H1 (cell line): ENCODE measurements around the gene STXBP6.

Experiments used
- CEBPB ChIP-seq: IDR thresholded peaks from 2 replicates; pipeline ENCODE4 v1.6.1; 2012; ENCODE audit warnings: low read depth, low read length
- KDM1A ChIP-seq: fragments of 200-600, 300-600 bp; sonication (generic); IDR thresholded peaks from 2 replicates; pipeline ENCODE4 v1.7.1; 2016; ENCODE audit warnings: mild to moderate bottlenecking, low read length, borderline replicate concordance
- MAFK ChIP-seq: IDR thresholded peaks from 2 replicates; pipeline ENCODE4 v1.6.1; 2012; ENCODE audit warnings: low read depth, mild to moderate bottlenecking, improper control_type of control experiment, low read length
- RAD21 ChIP-seq, 2 experiments: IDR thresholded peaks in 1 of 2; conservative IDR thresholded peaks in 1 of 2; 2 replicates each; pipeline ENCODE4 v1.6.1; 2011; ENCODE audit warnings: low read depth in 2 of 2, low read length in 2 of 2, improper control_type of control experiment in 1 of 2, inconsistent platforms in 1 of 2, mild to moderate bottlenecking in 1 of 2, moderate library complexity in 1 of 2
- SP4 ChIP-seq: IDR thresholded peaks from 2 replicates; pipeline ENCODE4 v1.6.1; 2012; ENCODE audit warnings: low read length, inconsistent platforms
- YY1 ChIP-seq: IDR thresholded peaks from 2 replicates; pipeline ENCODE4 v1.6.1; 2011; ENCODE audit warnings: low read depth, mild to moderate bottlenecking, low read length
- TF ChIP-seq, protein P1 (sequence below), 3 experiments: IDR thresholded peaks; 1 replicate in 2 of 3; 2 replicates in 1 of 3; pipeline versions ENCODE4 v1.5.1 to v1.6.1; 2011; ENCODE audit warnings: low read length in 3 of 3, mild to moderate bottlenecking in 3 of 3, inconsistent platforms in 2 of 3, low read depth in 1 of 3, moderate library complexity in 1 of 3; ENCODE audit not compliant: insufficient read depth in 1 of 3; ENCODE audit errors: control extremely low read depth in 1 of 3
- TF ChIP-seq, protein P2 (sequence below): IDR thresholded peaks from 2 replicates; pipeline ENCODE4 v1.6.1; 2012; ENCODE audit warnings: low read length, inconsistent platforms

DNA sequence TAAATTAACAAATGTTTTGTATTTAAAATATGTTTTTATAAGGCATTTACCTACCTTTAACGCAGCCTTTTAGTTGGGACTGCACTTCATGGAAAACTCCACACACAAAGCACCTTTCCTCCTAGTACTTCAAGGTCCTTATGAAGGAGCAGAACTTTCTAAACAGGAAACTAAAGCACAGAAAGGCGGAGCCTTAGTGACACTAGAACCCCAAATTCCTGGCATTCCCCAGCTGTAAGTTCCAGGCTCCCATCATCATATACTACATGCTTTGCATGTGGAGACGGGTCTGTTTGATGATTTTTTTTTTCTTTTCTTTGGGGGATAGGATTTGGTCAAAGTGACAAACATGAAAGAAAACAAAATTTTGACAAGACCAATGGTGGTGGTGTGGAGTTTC lies 39.5 kb downstream of the STXBP6 start:
- no peak for TF ChIP-seq SP4
- TF ChIP-seq, protein P1, sequence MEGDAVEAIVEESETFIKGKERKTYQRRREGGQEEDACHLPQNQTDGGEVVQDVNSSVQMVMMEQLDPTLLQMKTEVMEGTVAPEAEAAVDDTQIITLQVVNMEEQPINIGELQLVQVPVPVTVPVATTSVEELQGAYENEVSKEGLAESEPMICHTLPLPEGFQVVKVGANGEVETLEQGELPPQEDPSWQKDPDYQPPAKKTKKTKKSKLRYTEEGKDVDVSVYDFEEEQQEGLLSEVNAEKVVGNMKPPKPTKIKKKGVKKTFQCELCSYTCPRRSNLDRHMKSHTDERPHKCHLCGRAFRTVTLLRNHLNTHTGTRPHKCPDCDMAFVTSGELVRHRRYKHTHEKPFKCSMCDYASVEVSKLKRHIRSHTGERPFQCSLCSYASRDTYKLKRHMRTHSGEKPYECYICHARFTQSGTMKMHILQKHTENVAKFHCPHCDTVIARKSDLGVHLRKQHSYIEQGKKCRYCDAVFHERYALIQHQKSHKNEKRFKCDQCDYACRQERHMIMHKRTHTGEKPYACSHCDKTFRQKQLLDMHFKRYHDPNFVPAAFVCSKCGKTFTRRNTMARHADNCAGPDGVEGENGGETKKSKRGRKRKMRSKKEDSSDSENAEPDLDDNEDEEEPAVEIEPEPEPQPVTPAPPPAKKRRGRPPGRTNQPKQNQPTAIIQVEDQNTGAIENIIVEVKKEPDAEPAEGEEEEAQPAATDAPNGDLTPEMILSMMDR (IDR thresholded peaks at IDR 0.05; ENCODE audit: control extremely low read depth in 1 of 3, insufficient read depth in 1 of 3, low read depth in 1 of 3, low read length in 3 of 3), result no peak
- no peak for TF ChIP-seq YY1
- TF ChIP-seq MAFK, result no peak
- TF ChIP-seq CEBPB, result no peak
- TF ChIP-seq RAD21 (IDR thresholded peaks at IDR 0.05 in 1 of 2, conservative IDR thresholded peaks at IDR 0.05 in 1 of 2; ENCODE audit: low read depth in 2 of 2, low read length in 2 of 2), result no peak
- TF ChIP-seq, protein P2, sequence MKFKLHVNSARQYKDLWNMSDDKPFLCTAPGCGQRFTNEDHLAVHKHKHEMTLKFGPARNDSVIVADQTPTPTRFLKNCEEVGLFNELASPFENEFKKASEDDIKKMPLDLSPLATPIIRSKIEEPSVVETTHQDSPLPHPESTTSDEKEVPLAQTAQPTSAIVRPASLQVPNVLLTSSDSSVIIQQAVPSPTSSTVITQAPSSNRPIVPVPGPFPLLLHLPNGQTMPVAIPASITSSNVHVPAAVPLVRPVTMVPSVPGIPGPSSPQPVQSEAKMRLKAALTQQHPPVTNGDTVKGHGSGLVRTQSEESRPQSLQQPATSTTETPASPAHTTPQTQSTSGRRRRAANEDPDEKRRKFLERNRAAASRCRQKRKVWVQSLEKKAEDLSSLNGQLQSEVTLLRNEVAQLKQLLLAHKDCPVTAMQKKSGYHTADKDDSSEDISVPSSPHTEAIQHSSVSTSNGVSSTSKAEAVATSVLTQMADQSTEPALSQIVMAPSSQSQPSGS, result no peak
- no peak for TF ChIP-seq KDM1A
